CD4-positive, alpha-beta T cell treated with Interleukin-15 for 1 hour (primary cell): ENCODE measurements around the gene ARL10.
"Not testable (repeated sequence)": the region's sequence is repeated elsewhere in the genome, so short reads cannot be mapped to it uniquely, and the experiment has no call there.

Experiments
- DNase-seq: peaks from one replicate; pipeline ENCODE4 v3.0.0-alpha.2; 2020

Gene ARL10

GRCh38 chr5:176389135-176390123 is 24.1 kb downstream of the ARL10 start:
- DNase-seq = no peak

DNA sequence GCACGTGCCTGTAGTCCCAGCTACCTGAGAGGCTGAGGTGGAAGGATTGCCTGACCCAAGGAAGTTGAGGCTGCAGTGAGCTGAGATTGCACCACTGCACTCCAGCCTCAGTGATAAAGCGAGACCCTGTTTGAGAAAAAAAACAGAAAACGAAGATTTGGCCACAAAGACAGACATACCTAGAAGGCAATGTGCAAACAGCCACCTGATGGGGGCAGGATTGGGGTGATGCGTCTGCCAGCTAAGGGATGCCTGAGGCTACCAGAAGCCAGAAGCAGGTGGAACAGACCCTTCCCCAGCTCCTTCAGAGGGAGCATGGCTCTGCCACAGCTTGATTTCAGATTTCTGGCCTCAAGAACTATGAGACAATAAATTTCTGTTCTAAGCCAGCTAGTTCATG is 26.2 kb downstream of the ARL10 start:
- DNase-seq = no peak

DNA sequence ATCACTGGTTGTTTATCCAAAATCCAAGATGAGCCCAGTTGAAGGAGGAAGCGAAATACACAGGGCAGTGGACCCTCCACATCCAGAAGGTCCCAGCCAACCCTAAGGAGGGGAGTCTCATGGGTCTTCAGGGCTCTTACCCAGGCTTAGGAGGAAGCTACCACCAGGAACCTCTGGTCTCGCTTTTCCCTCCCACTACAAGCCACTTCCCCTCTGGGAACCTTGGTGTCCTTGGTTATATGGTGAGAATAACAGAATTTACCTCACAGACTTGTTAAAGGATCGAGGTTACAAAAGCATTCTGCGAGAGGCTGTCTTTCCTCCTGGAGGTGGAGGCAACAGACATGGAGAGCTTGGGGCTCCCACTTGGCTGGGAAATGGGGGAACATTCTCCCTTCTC is 26.7 kb downstream of the ARL10 start:
- no peak for DNase-seq

DNA sequence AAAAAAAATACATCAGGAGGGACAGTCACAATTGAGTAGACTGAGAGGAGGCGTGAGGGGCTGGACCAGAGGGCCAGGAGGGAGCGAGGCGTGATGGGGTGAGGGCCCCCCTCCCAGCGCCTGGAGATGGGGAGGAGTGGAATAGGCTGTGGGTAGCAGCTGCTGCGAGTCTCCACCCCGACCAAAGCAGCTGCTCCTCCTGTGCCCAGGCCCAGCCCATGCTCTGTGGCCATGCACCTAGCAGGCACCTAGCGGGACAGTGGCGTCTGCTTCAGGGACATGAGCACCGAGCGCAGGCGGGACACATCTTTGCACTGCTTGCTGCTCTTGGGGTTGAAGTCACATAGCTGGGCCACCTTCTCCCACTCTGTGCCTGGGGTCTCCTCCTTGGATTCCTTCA is 27.2 kb downstream of the ARL10 start:
- DNase-seq = no peak

DNA sequence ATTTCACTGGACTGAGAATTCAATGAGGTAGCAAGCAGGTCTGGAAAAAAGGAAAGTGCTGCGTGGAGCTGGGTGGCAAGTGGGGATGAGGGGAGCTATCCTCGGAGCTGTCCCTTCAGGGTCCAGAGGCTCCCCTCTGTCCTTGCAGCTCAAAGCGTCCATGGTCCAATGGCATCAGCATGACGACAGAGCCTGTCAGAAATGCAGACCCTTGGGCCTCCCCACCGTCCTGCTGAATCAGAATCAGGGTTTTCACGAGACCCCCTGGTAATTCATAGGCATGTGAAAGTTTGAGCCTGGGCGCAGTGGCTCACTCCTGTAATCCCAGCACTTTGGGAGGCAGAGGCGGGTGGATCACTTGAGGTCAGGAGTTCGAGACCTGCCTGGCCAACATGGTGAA is 28.8 kb downstream of the ARL10 start:
- DNase-seq = no peak

DNA sequence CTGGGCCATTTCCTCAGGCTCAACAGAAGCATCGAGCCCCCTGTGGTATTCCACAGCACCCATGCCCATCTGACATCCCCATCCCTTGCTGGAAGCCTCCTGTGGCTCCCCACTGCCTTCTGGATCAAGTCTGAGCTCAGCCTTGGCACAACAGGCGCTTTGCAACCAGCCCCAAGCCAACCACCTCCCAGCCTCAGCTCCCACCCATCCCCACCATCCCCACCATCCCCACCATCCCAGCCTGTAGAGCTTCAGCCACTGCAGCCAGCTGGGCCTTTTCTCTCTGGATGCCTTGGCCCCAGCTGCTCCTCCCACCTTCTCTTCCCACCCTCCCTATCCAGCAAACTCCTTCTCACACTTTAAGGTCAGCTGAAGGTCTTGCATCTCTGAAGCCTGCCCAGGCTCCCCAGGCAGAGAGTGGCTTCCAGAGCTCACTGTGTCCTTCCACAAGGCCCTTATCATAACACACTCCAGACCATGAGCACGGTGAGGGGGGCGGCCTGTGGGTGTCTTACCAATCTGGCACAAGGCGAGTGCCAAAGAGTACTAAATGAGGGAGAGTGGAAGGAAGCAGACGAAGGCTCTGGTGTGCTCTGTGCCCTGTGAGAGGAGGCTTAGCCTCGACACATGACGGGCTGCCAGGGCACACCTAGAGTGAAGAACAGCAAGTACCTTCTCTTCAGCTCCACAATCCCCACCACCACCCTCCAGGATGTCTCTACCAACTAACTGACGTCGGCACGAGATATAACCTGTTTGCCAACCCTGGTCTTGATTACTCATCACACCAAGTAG is 29.8 kb downstream of the ARL10 start:
- DNase-seq = no peak

DNA sequence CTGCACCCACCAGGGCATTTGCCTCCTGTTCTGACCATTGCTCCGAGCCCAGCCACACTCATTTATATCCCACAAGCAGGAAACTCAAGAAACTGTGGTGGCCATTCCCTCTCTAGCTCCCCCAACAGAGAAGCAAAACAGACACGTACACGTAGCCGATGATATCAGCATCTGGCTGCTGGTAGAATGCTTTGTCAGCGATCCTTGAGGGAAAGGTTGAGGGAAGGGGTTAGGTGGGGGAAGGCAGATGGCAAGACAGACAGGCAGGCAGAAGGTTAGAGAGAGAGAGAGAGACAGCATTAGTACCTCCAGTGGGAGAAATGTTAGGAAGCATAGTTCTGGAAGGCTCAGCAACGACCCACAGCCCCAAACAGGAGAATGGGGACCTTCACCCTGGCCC is 31.0 kb downstream of the ARL10 start:
- no peak for DNase-seq

GRCh38 chr5:176397736-176398420 is 32.6 kb downstream of the ARL10 start:
- no peak for DNase-seq

GRCh38 chr5:176400382-176401156 is 35.3 kb downstream of the ARL10 start:
- no peak for DNase-seq

- no peak for DNase-seq
Observed at GRCh38 chr5:176401281-176402205, 36.3 kb downstream of the ARL10 start.

DNA sequence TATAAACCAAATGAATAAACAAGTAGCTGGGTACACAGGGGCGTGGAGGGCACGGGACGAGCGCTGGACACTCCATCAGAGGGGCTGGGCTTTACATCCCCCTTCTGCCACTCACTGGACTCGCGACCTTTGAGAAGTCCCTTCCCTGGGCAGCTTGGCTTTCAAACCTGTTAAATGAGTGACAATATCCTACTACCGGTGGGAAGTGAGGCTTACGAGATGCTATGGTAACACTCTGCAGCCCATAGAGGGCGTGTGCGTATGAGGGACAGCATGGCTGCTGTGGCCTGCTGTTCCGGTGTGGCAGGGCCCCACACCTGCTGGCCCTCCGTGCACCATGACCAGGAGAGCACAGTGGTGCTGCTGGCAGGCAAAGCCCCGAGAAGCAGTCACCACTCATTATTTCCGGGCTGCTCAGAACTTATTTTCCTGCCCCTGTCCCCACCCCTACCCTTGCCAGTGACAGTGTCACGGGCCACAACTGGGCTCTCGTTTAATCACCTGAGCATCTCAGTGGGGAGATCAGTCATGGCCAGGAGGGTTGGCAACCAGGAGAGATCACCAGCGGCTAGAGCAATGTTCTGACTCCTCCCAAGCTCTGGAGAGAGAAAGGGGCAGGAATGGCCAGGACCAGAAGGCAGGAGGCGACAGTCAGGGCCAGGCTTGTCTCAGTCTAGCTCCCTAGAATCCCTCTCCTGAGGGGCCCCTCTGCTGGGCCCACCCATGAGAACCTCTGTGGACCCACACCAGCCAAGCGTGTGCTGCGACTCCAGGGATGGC is 40.6 kb downstream of the ARL10 start:
- no peak for DNase-seq

DNA sequence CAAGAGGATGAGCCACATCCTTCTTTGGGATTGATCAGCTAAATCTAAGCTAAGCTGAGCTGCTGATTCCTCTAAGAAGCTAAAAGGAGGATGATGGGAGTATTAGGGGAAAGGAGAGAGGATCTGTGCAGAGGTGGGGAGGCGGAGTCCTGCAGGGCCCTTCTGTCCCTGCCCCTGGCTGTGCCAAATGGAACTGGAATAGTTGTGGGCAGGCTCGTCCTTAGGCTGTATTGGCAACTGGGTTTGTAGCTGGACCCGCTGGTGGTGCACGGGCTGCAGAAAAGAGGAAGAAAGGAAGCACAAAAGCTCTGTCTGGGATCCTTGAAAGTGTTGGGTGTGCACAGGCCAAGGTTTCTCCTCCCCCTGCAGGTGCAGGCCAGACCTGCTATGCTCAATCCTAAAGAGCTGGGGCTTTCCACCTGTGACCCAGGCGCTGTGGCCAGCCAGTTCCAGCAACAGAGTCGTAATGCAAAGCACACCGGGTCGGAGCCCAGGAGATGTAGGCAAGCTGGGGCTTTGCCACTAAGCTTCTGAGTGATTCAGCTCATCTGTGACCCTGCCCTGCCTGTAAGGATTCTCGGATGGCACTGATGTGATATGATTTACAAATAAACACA is 41.3 kb downstream of the ARL10 start:
- DNase-seq = no peak

DNA sequence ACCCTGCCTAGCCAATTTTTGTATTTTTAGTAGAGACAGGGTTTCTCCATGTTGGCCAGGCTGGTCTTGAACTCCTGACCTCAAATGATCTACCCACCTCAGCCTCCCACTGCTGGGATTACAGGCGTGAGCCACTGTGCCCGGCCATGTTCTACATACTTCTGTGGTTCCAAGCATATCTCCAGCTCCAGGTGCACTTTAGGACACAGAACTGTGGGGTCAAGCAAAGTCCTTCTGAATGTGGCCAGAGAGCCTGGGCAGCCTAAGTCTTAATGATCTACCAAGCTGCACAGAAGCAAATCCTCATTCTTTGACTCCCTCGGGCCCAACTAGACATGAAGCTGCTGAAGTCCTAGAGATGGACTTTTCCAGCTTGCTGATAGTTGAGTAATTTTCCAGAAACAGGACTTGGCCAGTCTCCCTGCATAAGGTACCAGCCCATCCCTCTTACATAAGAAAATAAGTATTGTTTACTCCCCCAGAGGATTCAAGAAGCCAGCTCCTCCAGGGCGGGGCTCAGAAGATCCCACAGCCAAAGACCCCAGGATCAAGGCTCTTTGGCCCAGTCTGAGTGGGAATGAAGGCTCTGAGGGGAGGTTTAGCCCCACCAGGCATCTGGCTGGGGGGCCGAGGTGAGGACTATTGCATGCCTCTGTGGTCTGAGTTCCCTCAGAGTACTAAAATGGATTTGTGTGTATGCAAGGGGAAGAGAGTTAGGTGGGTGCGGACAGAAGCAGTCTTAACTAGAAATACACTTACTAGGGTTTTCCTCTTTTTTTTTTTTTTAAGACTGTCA is 42.4 kb downstream of the ARL10 start:
- no peak for DNase-seq

- not testable (repeated sequence) for DNase-seq
Observed at GRCh38 chr5:176408252-176408573, 42.9 kb downstream of the ARL10 start.

DNA sequence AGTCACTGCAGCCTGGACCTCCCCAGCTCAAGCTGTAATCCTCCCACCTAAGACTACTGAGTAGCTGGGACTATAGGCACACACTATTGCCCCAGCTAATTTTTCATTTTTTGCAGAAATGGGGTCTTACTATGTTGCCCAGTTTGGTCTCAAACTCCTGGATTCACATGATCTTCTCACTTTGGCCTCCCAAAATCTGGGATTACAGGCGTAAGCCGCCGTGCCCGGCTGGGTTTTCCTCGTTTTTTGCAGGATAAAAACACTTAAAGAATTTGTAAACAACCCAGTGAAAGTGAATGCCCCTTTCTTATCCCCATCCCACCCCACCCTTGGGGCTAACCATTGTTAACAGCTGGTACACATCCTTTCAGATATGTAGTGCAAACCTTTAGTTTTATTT is 43.3 kb downstream of the ARL10 start:
- DNase-seq = no peak

GRCh38 chr5:176409765-176410164 is 44.5 kb downstream of the ARL10 start:
- DNase-seq = no peak

GRCh38 chr5:176410486-176411180 is 45.3 kb downstream of the ARL10 start:
- DNase-seq = no peak

- DNase-seq = no peak
Observed at GRCh38 chr5:176412517-176413254, 47.4 kb downstream of the ARL10 start.
